Measurements from ENCODE around the gene PPM1N. TPM values are rescaled to one million over a fixed set of nuclear protein-coding genes. Genes with fewer than 3 reads are reported as not detected.

PPM1N gene, protein sequence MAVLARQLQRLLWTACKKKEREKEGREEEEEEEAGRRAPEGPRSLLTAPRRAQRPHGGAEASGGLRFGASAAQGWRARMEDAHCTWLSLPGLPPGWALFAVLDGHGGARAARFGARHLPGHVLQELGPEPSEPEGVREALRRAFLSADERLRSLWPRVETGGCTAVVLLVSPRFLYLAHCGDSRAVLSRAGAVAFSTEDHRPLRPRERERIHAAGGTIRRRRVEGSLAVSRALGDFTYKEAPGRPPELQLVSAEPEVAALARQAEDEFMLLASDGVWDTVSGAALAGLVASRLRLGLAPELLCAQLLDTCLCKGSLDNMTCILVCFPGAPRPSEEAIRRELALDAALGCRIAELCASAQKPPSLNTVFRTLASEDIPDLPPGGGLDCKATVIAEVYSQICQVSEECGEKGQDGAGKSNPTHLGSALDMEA
- 1 to 10 TPM; 1.8 to 2.5 (median 2.3) TPM for total RNA-seq

DNA sequence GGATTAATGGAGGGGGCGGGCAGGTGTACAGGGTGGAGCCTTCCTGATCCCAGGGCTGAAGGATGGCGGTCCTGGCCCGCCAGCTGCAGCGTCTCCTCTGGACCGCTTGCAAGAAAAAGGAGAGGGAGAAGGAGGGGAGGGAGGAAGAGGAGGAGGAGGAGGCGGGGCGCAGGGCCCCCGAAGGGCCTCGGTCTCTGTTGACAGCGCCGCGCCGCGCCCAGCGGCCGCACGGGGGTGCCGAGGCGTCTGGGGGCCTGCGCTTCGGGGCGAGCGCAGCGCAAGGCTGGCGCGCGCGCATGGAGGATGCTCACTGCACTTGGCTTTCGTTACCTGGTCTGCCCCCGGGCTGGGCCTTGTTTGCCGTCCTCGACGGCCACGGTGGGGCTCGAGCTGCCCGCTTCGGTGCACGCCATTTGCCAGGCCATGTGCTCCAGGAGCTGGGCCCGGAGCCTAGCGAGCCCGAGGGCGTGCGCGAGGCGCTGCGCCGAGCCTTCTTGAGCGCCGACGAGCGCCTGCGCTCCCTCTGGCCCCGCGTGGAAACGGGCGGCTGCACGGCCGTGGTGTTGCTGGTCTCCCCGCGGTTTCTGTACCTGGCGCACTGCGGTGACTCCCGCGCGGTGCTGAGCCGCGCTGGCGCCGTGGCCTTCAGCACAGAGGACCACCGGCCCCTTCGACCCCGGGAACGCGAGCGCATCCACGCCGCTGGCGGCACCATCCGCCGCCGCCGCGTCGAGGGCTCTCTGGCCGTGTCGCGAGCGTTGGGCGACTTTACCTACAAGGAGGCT is at the start of gene PPM1N:
TSS of gene PPM1N (plus strand) at position 33 of the 785 bp plus-strand sequence. CDS start at position 63, 30 bp downstream.
- peaks cover 0 to 14% of the 10 kb centered on the region in 2 donors for H3K4me1 ChIP-seq
- peaks cover 0 to 7% of the 10 kb centered on the region in 2 donors for H3K27me3 ChIP-seq
- TF ChIP-seq POLR2A (IDR thresholded peaks at IDR 0.05), result no peak
- TF ChIP-seq, protein P1, sequence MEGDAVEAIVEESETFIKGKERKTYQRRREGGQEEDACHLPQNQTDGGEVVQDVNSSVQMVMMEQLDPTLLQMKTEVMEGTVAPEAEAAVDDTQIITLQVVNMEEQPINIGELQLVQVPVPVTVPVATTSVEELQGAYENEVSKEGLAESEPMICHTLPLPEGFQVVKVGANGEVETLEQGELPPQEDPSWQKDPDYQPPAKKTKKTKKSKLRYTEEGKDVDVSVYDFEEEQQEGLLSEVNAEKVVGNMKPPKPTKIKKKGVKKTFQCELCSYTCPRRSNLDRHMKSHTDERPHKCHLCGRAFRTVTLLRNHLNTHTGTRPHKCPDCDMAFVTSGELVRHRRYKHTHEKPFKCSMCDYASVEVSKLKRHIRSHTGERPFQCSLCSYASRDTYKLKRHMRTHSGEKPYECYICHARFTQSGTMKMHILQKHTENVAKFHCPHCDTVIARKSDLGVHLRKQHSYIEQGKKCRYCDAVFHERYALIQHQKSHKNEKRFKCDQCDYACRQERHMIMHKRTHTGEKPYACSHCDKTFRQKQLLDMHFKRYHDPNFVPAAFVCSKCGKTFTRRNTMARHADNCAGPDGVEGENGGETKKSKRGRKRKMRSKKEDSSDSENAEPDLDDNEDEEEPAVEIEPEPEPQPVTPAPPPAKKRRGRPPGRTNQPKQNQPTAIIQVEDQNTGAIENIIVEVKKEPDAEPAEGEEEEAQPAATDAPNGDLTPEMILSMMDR (IDR thresholded peaks at IDR 0.05), result no peak
- TF ChIP-seq POLR2AphosphoS5 (IDR thresholded peaks at IDR 0.05), result no peak
- H3K4me3 ChIP-seq, result peak within 1 kb of the TSS; percentile 76
- no peaks in the 10 kb centered on the region for H3K36me3 ChIP-seq
- intact Hi-C loops (cut with DNase I; ENCODE audit: low total_unique reads), result no loop called here
- H3K27ac ChIP-seq, result peak within 1 kb of the TSS in 1 of 2 donors; percentile 21
- no peaks in the 10 kb centered on the region for H3K9me3 ChIP-seq
- DNase-seq (ENCODE audit: low spot score in 2 of 2), result no peak

DNA sequence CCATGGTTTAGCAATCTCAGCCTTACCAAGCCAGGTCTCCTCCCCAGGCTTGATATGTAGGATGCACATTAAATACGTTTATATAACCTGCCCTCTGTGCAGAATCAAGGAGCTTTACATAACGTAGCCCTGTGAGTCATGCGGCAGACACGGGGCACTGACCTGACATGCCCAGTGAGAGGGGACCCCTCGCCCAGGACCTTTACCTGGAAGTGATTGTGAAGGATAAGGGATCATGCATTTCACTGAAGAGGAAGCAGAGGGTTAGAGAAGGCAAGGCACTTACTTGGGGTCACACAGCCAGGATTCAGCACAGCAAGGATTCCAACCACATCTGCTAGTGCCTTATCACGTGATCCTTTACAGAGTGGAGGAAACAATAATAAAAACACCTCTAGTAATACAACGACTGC is 49.4 kb upstream of the PPM1N start:
- TF ChIP-seq, protein P1 (IDR thresholded peaks at IDR 0.05), result no peak
- TF ChIP-seq POLR2A (IDR thresholded peaks at IDR 0.05) (no peak), POLR2AphosphoS5 (IDR thresholded peaks at IDR 0.05) (no peak)
- no peak for DNase-seq (ENCODE audit: low spot score in 2 of 2)
- H3K9me3 ChIP-seq, result no peaks in the 10 kb centered on the region
- H3K4me1 ChIP-seq, result peaks cover 3 to 14% of the 10 kb centered on the region in 2 donors
- H3K27me3 ChIP-seq, result no peaks in the 10 kb centered on the region
- peak overlapping the region; percentile 9 to 100 for H3K27ac ChIP-seq
- no peak overlapping the region for H3K4me3 ChIP-seq
- intact Hi-C loops (cut with DNase I; ENCODE audit: low total_unique reads), result no loop called here
- no peaks in the 10 kb centered on the region for H3K36me3 ChIP-seq

DNA sequence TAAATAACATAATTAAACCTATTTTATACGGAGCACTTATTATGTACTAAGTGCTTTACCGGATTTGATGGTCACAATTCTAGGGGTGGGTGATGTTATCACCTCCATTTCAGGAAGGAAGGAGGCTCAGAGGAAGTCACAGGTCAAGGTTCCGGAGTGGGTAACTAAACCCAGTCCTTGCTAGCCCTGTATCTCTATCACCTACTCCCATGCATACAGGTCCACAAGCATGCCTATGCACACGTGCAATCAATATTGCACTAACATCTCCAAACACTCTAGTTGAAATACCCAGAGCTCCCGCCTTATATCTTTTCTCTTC is 48.3 kb upstream of the PPM1N start:
- H3K27ac ChIP-seq, result peak overlapping the region; percentile 86 to 100
- TF ChIP-seq, protein P1 (IDR thresholded peaks at IDR 0.05), result no peak
- no peak for TF ChIP-seq POLR2AphosphoS5 (IDR thresholded peaks at IDR 0.05)
- no peak for TF ChIP-seq POLR2A (IDR thresholded peaks at IDR 0.05)
- DNase-seq (ENCODE audit: low spot score in 2 of 2), result no peak
- H3K4me1 ChIP-seq, result peaks cover 4 to 9% of the 10 kb centered on the region in 2 donors
- no peaks in the 10 kb centered on the region for H3K36me3 ChIP-seq
- H3K9me3 ChIP-seq, result no peaks in the 10 kb centered on the region
- intact Hi-C loops (cut with DNase I; ENCODE audit: low total_unique reads), result no loop called here
- peak overlapping the region; percentile 57 to 87 (median 68) for H3K4me3 ChIP-seq
- no peaks in the 10 kb centered on the region for H3K27me3 ChIP-seq

DNA sequence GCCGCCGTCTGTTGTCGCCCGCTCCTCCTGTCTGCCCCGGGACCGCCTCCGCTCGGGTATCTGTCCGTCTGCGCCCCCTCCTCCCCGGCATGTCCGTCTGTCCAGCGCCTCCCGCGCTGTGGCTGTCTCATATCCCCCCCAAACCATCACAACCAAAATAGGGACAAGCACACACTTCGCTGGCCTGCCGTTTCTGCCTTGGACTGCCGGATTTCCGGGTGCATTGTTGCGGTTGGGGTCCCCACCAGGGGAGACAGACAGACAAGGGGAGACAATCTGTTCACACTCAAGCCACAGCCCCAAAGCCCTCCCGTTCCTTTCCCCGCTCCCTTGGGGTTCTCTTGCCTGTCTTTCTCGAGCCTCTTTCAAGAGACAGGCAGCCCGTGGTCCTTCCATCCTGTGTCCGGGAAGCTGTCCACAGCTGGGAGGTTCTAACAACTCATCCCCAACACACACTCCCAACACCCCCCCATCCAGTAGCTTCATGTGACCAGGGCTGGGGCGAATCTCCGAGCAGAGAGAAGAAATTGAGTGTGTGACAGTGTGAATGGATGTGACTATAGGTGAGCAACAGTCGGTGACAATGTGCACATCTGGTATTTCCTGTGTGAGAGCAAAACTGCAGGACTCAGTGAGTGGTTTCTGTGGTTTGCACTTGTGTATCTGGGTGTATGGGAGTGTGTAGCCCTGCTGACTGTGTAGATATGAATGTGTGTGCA is 47.0 kb upstream of the PPM1N start:
- TF ChIP-seq POLR2AphosphoS5 (IDR thresholded peaks at IDR 0.05) (no peak), POLR2A (IDR thresholded peaks at IDR 0.05) (peak; percentile 50)
- TF ChIP-seq, protein P1 (IDR thresholded peaks at IDR 0.05), result peak in 2 of 3 donors; percentile 17 to 23
- no peaks in the 10 kb centered on the region for H3K36me3 ChIP-seq
- no peaks in the 10 kb centered on the region for H3K9me3 ChIP-seq
- peak overlapping the region; percentile 100 for H3K27ac ChIP-seq
- peak in 1 of 2 donors; percentile 71 for DNase-seq (ENCODE audit: low spot score in 2 of 2)
- peak overlapping the region; percentile 57 to 87 (median 68) for H3K4me3 ChIP-seq
- H3K27me3 ChIP-seq, result no peaks in the 10 kb centered on the region
- intact Hi-C loops (cut with DNase I; ENCODE audit: low total_unique reads), result no loop called here
- H3K4me1 ChIP-seq, result peaks cover 13 to 15% of the 10 kb centered on the region in 2 donors
